ENCODE measurements around the gene CSGALNACT2.
"Not testable (repeated sequence)": the region's sequence is repeated elsewhere in the genome, so short reads cannot be mapped to it uniquely, and the experiment has no call there.

CSGALNACT2 gene

GRCh38 chr10:43153901-43154300, 15.7 kb downstream of the CSGALNACT2 start:
- no peak for DNase-seq

DNA sequence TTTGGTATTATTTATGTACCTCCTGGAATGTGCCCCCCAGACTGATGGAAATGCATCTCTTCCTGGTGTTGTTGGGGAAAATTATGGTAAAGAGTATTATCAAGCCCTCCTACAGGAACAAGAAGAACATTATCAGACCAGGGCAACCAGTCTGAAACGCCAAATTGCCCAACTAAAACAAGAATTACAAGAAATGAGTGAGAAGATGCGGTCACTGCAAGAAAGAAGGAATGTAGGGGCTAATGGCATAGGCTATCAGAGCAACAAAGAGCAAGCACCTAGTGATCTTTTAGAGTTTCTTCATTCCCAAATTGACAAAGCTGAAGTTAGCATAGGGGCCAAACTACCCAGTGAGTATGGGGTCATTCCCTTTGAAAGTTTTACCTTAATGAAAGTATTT, 17.0 kb downstream of the CSGALNACT2 start:
- DNase-seq, result no peak

DNA sequence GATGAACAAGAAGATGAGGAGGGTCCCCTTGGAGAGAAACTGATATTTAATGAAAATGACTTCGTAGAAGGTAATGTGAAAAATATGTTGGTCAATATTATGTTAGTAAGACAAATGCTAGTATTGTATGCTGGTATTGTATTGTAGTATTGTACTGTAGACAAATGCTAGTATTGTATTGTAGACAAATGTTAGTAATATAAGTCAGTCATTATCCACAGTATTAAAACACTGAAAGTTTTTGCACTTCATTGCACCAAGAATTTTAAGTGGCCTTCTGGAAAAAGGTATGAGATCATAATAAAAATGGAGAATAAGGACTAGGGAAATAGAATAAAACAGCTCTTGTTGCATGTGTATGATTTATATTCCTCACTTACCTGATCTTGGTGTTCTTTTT, 17.5 kb downstream of the CSGALNACT2 start:
- DNase-seq, result no peak

GRCh38 chr10:43156590-43157341, 18.5 kb downstream of the CSGALNACT2 start:
- DNase-seq, result no peak

DNA sequence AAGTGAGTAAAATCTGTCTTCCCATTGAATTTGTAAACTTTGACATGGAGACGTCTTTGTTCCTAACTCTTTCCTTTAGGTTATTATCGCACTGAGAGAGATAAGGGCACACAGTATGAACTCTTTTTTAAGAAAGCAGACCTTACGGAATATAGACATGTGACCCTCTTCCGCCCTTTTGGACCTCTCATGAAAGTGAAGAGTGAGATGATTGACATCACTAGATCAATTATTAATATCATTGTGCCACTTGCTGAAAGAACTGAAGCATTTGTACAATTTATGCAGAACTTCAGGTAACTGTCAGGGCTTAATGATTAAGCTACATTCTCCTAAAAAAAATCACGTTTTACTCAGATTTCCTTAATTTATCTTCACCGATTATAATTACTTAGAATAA, 20.4 kb downstream of the CSGALNACT2 start:
- DNase-seq, result no peak

- DNase-seq, result peak; percentile 67
Measured at GRCh38 chr10:43160046-43160920, 22.0 kb downstream of the CSGALNACT2 start.

- no peak for DNase-seq
Measured at GRCh38 chr10:43160921-43161255, 22.6 kb downstream of the CSGALNACT2 start.

DNA sequence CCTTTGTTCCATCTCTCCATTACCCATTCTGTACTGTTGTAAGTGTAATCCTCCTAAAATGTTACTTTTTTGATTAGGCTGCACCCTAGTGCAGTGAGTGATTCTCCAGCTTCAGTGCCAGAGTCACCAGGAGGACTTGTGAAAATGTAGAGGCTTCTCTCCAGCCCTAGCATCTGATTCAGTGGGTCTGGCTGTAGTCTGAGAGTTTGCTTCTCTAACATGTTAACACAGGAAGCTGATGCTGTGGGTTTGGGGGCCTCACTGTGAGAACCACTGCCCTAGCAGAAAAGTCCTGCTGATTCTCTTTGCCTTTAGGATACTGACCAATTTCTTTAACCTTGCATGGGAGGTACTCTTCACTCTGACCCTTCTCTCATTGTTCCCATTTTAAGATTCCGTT, 24.4 kb downstream of the CSGALNACT2 start:
- no peak for DNase-seq

GRCh38 chr10:43166207-43166879, 28.1 kb downstream of the CSGALNACT2 start:
- DNase-seq, result no peak

- peak; percentile 14 for DNase-seq
Measured at GRCh38 chr10:43166880-43167497, 28.7 kb downstream of the CSGALNACT2 start.

- DNase-seq, result peak; percentile 20
Measured at GRCh38 chr10:43167498-43167889, 29.2 kb downstream of the CSGALNACT2 start.

GRCh38 chr10:43170491-43170890, 32.2 kb downstream of the CSGALNACT2 start:
- no peak for DNase-seq

DNA sequence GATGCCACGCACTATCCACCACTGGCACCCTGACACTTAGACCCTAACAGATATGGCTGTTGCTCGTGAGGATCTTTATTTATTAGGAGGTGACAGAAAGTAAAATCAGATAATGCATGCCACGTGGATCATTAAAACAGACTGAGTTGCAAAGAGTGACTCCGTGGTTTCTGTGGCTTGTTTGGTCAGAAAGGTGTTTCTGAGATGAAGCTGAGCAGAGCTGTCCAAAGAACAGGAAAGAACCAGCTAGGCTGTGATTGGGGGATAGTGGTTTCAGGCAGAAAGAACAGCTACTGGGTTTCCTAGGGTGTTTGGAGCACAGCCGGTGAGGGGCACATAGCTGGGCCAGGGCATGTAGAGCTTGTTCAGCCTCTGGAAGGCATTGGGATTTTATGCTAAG, 34.4 kb downstream of the CSGALNACT2 start:
- DNase-seq, result peak; percentile 13

GRCh38 chr10:43173120-43173519, 34.9 kb downstream of the CSGALNACT2 start:
- no peak for DNase-seq

- DNase-seq, result peak; percentile 44
Measured at GRCh38 chr10:43174969-43175368, 36.7 kb downstream of the CSGALNACT2 start.

GRCh38 chr10:43176271-43176670, 38.0 kb downstream of the CSGALNACT2 start:
- DNase-seq, result no peak

DNA sequence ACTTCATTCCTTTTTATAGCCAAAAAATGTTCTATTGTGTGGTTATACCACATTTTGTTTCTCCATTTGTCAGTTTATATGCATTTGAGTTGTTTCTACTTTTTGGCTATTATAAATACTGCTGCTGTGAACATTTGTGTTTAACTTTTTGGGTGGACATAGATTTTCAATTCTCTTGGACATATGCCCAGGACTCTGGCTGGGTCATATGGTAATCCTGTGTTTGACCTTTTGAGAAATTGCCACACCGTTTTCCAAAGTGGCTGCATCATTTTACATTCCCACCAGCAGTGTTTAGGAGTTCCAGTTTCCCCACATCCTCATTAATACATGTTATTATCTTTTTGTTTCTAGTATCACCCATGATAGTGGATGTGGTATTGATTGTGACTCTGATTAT, 39.4 kb downstream of the CSGALNACT2 start:
- no peak for DNase-seq

GRCh38 chr10:43181146-43181545, 42.9 kb downstream of the CSGALNACT2 start:
- DNase-seq, result no peak

DNA sequence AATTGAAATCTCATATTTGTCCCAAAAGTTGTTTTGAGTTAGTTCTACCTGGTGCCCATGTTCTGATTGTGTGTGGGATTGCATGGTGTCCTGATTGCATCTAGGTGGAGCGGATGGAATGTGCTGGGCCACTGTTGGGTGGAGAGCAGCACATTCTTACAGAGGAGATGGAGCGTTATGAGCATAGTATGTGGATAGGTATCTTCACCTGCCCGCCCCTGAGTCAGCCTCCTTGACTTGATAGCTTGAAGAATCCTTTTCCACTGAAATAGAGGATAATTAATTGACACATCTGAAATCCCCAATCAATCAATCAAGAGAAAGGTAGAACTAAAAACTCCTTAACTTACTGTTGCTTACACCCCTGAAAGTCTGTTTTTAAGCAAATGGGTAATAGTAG, 45.5 kb downstream of the CSGALNACT2 start:
- DNase-seq, result not testable (repeated sequence)

DNA sequence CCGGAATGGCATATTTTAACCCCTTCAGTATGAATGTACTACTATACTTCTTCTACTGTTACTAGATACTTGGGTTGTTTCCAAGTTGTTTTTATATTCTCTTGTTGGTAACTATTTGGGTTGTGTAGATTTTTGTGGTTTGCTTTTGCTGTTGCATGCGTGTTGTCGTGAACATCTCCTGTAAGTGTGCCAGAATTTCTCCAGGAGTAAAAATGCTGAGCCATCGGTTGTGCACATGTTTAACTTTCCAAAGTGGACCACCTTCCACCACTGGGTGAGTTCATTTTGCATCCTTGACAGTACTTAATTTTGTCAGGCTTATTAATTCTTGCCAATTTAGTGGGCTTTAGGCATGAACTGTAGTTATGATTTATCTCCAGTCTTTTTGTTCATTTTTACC, 47.9 kb downstream of the CSGALNACT2 start:
- no peak for DNase-seq

- DNase-seq, result no peak
Measured at GRCh38 chr10:43187213-43187612, 49.0 kb downstream of the CSGALNACT2 start.

DNA sequence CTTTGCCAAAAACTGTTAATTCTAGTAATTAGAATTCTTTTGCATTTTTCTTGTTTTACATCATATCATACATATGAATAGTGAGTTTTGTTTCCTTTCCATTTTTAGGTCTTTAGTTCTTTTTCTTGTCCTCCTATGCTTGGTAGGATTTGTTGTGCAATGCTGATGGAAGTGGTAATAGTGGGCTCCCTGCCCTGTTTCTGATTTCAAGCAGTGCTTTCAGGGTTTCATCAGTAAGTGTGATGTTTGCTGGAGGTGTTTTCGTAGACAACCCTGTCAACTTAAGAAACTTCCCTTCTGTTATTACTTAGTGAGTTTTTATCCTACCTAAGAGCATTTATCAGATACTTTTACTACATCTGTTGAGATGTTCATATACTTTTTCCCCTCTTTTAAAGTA, 50.5 kb downstream of the CSGALNACT2 start:
- DNase-seq, result no peak

DNA sequence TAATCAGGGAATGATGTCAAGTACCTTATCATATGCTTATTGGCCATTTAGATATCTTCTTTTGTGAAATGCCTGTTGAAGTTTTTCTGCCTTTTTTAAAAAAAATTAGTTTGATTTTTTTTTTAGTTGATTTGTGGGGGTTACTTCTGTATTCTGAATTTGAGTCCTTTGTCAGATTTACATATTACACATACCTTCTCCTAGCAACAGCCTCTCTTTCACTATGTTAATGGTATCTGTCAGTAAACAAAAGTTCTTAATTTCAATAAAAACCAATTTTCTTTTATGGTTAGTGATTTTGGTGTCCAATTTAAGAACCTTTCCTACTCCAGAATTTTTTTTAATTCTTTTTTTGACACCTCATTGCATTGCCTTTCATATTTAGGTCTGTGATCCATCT, 52.0 kb downstream of the CSGALNACT2 start:
- DNase-seq, result no peak
